Measurements from ENCODE around the gene ZBTB21. TPM values are rescaled to one million over a fixed set of nuclear protein-coding genes. Genes with fewer than 3 reads are reported as not detected.

ZBTB21 gene
- total and polyA plus RNA-seq, 2 of the 8 experiments (the other 6 are each of a cell fraction or from before 2014, with no cell fraction given), result 3.9 to 17.8 TPM

DNA sequence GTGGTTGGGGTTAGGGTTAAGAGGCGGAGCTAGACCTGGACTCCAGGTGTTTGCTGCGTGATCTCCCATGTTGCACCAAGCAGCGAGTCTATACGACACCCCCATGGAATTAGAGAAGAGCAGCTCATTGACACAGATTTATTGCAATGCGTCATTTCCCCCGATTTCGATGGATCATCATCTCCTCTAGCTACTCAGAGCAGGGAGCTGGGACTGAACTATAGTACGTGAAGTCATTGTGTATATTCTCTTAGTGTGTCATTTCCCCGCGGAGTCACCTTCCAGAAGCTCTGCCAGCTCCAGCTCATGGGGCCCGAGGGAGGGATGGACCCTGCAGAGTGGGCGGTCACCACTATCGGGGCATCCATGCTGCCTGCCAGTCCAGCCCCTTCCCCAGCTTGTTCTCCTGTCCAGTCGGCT, 48.9 kb downstream of the ZBTB21 start:
- Histone ChIP-seq H2BK15ac (ENCODE audit: low read length) (no peak overlapping the region), H2AFZ (ENCODE audit: low read length) (no peak overlapping the region), H4K8ac (ENCODE audit: extremely low read depth, insufficient read depth, low read length) (peak overlapping the region; percentile 29; the same call in 1 of the 2 replicates), H4K20me1 (replicated peaks in 1 of 2; ENCODE audit: control insufficient read depth in 1 of 2, insufficient read depth in 2 of 2, low read length in 2 of 2) (no peaks in the 10 kb centered on the region), H3K23ac (ENCODE audit: insufficient read length) (no peak overlapping the region), H3K4me3 (ENCODE audit: extremely low read depth in 1 of 4, insufficient read depth in 2 of 4, low read depth in 3 of 4, low read length in 4 of 4) (no peak overlapping the region), H3K4me2 (ENCODE audit: insufficient read depth in 1 of 2, low read depth in 2 of 2, low read length in 2 of 2) (no peak overlapping the region), H3K27ac (ENCODE audit: low read depth, low read length) (no peak overlapping the region), H3K79me2 (ENCODE audit: control insufficient read depth in 1 of 2, insufficient read depth in 2 of 2, low read length in 2 of 2) (no peaks in the 10 kb centered on the region), H3K9me3 (ENCODE audit: insufficient read depth in 2 of 2, low read depth in 1 of 2, low read length in 1 of 2) (no peaks in the 10 kb centered on the region), H2BK120ac (replicated peaks; ENCODE audit: low read depth, low read length) (no peak overlapping the region), H4K91ac (replicated peaks; ENCODE audit: insufficient read length, low read length) (no peak overlapping the region), H3K18ac (ENCODE audit: extremely low read depth, low read length) (no peak overlapping the region), H4K5ac (ENCODE audit: insufficient read length, low read depth, low read length) (no peak overlapping the region), H3K56ac (replicated peaks; ENCODE audit: insufficient read length, low read depth, low read length) (no peak overlapping the region), H3K79me1 (ENCODE audit: low read depth, low read length) (no peaks in the 10 kb centered on the region), H2AK5ac (ENCODE audit: low read depth, low read length) (no peak overlapping the region), H3K4me1 (replicated peaks in 1 of 4; ENCODE audit: control insufficient read depth in 3 of 4, insufficient read depth in 4 of 4, low read length in 3 of 4) (peaks cover 1 to 5% (median 3%) of the 10 kb centered on the region in 4 experiments; a peak in 5 of 7 replicates), H2BK20ac (ENCODE audit: low read length) (no peak overlapping the region), H3K9ac (replicated peaks in 1 of 4; ENCODE audit: extremely low read depth in 1 of 4, low read depth in 3 of 4, low read length in 3 of 4) (no peak overlapping the region), H3K14ac (ENCODE audit: insufficient read length) (no peak overlapping the region), H2BK12ac (ENCODE audit: low read depth, low read length) (0 out of 2 replicates have a peak overlapping the region, but pooled peaks have one; percentile 50), H3K4ac (replicated peaks; ENCODE audit: insufficient read length, low read depth, low read length) (no peak overlapping the region), H3K23me2 (ENCODE audit: low read depth, low read length) (no peaks in the 10 kb centered on the region), H3K36me3 (ENCODE audit: control insufficient read depth in 2 of 4, insufficient read depth in 4 of 4, low read length in 3 of 4) (no peaks in the 10 kb centered on the region), H2BK5ac (ENCODE audit: low read depth, low read length) (no peak overlapping the region), H3K27me3 (replicated peaks in 1 of 4; ENCODE audit: control insufficient read depth in 3 of 4, extremely low read depth in 1 of 4, insufficient read depth in 3 of 4, low read length in 3 of 4) (no peaks in the 10 kb centered on the region)
- TF ChIP-seq, protein P1, sequence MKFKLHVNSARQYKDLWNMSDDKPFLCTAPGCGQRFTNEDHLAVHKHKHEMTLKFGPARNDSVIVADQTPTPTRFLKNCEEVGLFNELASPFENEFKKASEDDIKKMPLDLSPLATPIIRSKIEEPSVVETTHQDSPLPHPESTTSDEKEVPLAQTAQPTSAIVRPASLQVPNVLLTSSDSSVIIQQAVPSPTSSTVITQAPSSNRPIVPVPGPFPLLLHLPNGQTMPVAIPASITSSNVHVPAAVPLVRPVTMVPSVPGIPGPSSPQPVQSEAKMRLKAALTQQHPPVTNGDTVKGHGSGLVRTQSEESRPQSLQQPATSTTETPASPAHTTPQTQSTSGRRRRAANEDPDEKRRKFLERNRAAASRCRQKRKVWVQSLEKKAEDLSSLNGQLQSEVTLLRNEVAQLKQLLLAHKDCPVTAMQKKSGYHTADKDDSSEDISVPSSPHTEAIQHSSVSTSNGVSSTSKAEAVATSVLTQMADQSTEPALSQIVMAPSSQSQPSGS (IDR thresholded peaks at IDR 0.05; ENCODE audit: low read length), result no peak
- TF ChIP-seq JUN (IDR thresholded peaks at IDR 0.05; ENCODE audit: low read depth, low read length) (no peak), SIX5 (IDR thresholded peaks at IDR 0.05; ENCODE audit: low read depth, low read length) (no peak), CREB1 (IDR thresholded peaks at IDR 0.05) (no peak), SP2 (IDR thresholded peaks at IDR 0.05; ENCODE audit: low read length) (no peak), POU5F1 (IDR thresholded peaks at IDR 0.05; ENCODE audit: low read depth, low read length) (no peak), YY1 (IDR thresholded peaks at IDR 0.05; ENCODE audit: low read depth, low read length) (no peak), BCL11A (IDR thresholded peaks at IDR 0.05; ENCODE audit: low read depth in 2 of 2, low read length in 2 of 2) (no peak), CBX8 (IDR thresholded peaks at IDR 0.05; ENCODE audit: borderline replicate concordance, low read depth, low read length) (no peak)
- TF ChIP-seq, protein P2, sequence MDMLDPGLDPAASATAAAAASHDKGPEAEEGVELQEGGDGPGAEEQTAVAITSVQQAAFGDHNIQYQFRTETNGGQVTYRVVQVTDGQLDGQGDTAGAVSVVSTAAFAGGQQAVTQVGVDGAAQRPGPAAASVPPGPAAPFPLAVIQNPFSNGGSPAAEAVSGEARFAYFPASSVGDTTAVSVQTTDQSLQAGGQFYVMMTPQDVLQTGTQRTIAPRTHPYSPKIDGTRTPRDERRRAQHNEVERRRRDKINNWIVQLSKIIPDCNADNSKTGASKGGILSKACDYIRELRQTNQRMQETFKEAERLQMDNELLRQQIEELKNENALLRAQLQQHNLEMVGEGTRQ (IDR thresholded peaks at IDR 0.05; ENCODE audit: low read length), result no peak
- ChIA-PET CTCF (ENCODE audit: partially characterized antibody) (interaction anchor here (0.8 to 2.6 kb wide), 4 partner anchors 8 to 156 kb away, joined by 3 to 8 read pairs (median 4); no protein-coding TSS in a partner anchor), POLR2A (ENCODE audit: partially characterized antibody) (interaction anchor here (2.1 kb wide), 2 partner anchors 9 to 82 kb away, joined by 7 to 10 read pairs; partner anchors contain the start of gene PRDM15)
- FAIRE-seq (no peak), DNase-seq (ENCODE audit: low read depth in 1 of 2, low spot score in 2 of 2) (no peak)
- 86% methylated on average over 14 of the region's 14 CpGs; no CpG with 5 or more reads in 1 of the 2 experiments for WGBS, 2 experiments (ENCODE audit: extremely low coverage in 1 of 2, insufficient coverage in 1 of 2, insufficient read length in 1 of 2, insufficient replicate concordance in 2 of 2, low coverage in 1 of 2, low lambda C conversion rate in 2 of 2, missing lambda C conversion rate in 1 of 2)
